SU-DHL-6 (cell line): ENCODE measurements around the gene MAST4.

ENCODE experiments used
- EZH2phosphoT487 ChIP-seq: fragments of 200-600 bp; sonication (generic), shearing (Covaris generic); conservative IDR thresholded peaks from 2 replicates; pipeline ENCODE4 v1.6.1; 2018; ENCODE audit warnings: mild to moderate bottlenecking, antibody characterized with exemption, low read length, moderate library complexity, mixed read lengths
- TF ChIP-seq, protein P1 (sequence below): fragments of 200-600 bp; sonication (generic); IDR thresholded peaks from one replicate; pipeline ENCODE4 v1.5.1; 2017; ENCODE audit warnings: antibody characterized with exemption, mild to moderate bottlenecking, low read length, moderate library complexity; ENCODE audit not compliant: insufficient read depth, poor library complexity, severe bottlenecking

DNA sequence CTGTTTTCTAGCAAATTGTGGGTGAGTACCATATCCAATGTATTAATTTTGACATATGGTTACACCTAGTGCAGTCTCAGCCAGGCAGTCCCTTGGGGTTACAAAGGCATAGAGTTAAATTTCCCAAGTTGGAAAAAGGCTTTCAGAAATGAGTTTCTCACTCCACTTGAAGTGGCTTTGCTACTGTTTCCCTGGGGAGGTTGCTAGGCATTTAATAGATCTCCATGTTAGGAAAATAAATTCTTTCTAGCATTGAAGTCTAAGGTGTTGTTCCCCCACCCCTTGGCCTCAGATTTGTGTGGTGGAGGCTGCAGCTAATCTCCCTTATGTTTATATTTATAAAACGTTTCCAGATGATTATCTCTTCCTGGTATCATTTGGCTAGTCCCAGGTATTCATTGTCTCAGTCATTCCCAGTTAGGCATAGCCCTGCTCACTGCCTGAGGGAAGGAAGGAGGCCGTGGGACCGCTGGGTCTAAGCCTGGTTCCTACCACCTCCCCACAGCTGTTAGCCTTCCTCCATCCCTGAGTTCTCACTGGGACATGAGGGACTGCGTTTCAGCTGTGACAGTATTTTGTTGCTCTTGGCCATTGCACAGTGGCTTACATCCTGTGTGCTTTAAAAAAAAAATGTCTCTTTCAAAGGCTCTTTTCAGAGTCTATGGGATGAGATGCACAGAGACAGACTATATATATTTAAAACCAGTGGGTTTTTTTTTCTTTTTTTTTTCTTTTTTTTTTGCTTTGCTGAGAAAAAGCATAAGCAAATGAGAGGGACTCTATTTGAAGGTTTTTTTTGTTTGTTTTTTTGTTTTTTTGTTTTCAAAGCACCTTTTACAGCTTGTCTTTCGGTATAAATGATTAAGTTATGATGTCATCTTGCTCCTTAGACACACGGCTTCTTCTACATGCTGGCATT is 121.5 kb downstream of the MAST4 start:
- TF ChIP-seq, protein P1, sequence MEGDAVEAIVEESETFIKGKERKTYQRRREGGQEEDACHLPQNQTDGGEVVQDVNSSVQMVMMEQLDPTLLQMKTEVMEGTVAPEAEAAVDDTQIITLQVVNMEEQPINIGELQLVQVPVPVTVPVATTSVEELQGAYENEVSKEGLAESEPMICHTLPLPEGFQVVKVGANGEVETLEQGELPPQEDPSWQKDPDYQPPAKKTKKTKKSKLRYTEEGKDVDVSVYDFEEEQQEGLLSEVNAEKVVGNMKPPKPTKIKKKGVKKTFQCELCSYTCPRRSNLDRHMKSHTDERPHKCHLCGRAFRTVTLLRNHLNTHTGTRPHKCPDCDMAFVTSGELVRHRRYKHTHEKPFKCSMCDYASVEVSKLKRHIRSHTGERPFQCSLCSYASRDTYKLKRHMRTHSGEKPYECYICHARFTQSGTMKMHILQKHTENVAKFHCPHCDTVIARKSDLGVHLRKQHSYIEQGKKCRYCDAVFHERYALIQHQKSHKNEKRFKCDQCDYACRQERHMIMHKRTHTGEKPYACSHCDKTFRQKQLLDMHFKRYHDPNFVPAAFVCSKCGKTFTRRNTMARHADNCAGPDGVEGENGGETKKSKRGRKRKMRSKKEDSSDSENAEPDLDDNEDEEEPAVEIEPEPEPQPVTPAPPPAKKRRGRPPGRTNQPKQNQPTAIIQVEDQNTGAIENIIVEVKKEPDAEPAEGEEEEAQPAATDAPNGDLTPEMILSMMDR, result no peak
- TF ChIP-seq EZH2phosphoT487, result no peak
